Activated CD8-positive, alpha-beta memory T cell treated with anti-CD3 and anti-CD28 coated beads for 48 hours (primary cell): ENCODE measurements around the gene ACAT2.
A peak's percentile ranks its signal among the peaks of the same experiment; 100 is the strongest.
"Not testable (repeated sequence)": the region's sequence is repeated elsewhere in the genome, so short reads cannot be mapped to it uniquely, and the experiment has no call there.

Experiments used
- DNase-seq, 3 experiments: peaks; one replicate each; pipeline ENCODE4 v3.0.0-alpha.2; 2020; ENCODE audit warnings: low read depth in 2 of 3, low spot score in 2 of 3

The ACAT2 gene

GRCh38 chr6:159761873-159762680 lies at the start of gene ACAT2:
ACAT2 (plus strand) TSS chr6:159762045; CDS start chr6:159762088, 43 bp downstream.
- DNase-seq = peak; percentile 59 to 86 (median 78)

DNA sequence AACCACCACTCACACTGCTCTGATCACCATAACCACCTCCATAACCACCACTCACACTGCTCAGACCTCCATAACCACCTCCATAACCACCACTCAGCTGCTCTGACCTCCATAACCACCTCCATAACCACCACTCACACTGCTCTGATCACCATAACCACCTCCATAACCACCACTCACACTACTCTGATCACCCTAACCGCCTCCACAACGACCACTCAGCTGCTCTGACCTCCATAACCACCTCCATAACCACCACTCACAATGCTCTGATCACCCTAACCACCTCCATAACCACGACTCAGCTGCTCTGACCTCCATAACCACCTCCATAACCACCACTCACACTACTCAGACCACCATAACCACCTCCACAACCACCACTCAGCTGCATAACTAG lies 49.5 kb upstream of the ACAT2 start:
- not testable (repeated sequence) for DNase-seq

GRCh38 chr6:159713984-159714383 lies 47.9 kb upstream of the ACAT2 start:
- no peak for DNase-seq

DNA sequence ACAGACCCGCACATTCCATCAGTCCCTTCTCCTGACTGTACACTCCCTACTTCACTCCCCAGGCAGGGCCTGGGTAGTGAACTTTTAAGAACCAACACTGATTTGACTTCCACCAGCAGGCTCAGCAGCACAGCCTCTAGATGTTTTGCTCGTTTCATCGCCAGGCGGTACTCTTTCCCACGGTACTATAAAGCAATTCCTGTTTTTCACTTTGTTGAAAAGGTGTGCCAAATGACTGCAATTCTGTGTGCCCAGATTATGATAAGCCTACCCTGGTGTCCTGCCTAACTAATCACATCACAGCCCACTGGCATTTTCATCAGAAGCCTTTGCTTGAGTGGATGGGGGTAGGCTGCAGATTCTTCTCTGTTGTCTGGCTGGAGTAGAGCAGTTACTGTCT lies 47.4 kb upstream of the ACAT2 start:
- no peak for DNase-seq

DNA sequence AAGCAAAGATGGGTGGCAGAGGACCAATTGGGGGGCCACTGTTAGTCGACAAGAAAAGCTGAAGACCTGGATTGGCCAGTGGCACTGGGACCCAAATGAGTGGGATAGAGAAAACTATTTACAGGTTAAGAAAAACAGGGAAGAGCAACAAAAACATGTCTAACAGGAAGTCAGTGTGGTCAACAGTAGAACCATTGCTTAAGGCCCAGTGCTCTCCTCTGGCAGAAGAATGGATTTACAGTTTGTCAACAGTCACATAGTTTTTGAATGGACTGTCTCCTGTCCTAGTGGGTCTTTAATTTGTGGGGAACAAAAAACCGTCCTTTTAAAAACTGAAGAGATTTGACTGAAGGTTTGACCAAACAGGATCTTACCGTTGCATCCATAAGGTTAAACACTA lies 46.7 kb upstream of the ACAT2 start:
- DNase-seq = no peak

GRCh38 chr6:159715605-159716004 lies 46.2 kb upstream of the ACAT2 start:
- DNase-seq = no peak

DNA sequence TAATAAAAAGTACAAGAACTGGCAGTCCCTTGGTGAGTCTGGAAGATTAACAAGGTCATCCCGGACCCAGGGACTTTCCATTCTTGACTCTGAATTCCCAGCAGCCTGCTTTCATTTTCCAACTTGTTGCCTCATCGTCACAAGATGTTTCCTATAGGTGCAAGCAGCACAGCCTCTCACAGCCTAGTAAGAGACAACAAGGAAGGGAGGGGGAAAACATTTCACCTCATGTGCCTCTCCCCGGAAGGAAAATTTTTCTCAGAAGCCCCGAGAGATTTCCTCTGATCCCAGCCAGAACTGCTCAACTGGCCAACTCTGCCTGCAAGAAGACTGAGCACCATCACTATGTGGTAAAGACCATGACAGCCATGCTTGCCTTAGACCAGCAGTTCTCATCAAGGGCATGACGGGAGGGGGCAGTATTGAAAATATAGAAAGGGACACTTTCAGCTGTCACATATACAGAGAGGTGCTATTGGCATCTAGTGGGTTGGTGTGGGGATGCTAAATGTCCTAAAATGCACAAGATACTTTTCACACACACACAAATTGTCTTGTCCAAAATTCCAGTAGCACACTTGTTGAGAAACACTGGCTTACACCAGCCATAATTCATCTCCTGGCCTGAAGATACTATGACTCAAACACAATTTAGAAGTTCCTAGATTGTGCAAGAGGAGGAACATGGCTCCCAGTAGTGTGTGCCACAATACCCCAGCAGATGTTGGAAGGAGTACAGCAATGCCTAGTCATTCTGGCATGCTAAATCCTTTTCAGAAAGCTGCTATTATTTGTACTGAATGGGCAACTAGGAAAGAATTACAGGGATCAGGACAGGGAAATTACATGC lies 45.4 kb upstream of the ACAT2 start:
- DNase-seq = no peak

- no peak for DNase-seq
Measured at GRCh38 chr6:159718634-159719033, 43.2 kb upstream of the ACAT2 start.

GRCh38 chr6:159719287-159719686 lies 42.6 kb upstream of the ACAT2 start:
- DNase-seq = no peak

DNA sequence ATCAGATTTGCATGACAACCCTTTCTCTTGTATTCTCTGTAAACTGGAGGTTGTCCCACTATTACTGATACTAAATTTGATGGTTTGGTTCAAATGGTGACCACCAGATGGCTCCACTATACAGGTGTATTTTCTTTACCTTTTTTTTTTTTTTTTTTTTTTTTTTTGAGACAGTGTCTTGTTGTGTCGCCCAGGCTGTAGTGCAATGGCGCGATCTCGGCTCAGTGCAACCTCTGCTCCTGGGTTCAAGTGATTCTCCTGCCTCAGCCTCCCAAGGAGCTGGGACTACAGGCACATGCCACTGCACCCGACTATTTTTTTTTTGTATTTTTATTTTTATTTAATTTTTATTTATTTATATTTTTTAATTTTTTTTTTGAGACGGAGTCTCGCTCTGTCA lies 41.1 kb upstream of the ACAT2 start:
- DNase-seq = no peak

GRCh38 chr6:159721981-159722380 lies 39.9 kb upstream of the ACAT2 start:
- DNase-seq = not testable (repeated sequence)

DNA sequence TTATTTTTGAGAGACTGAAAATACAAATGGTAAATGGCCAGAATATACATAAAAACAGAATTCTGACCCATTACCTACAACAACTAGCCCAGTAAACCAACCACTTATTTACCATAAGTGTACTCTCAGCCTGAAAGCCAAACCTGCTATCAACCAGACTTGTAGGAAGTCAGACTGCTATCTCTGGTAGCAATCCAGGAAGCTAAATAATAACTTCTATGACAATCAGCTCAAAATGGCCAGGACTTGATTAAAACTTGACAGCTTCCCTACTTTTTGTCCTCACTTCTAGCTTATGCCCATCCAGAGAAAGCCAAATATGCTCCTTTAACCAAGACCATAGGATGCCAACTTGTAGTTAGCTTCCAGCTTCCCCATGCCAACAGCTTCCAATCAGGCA lies 39.2 kb upstream of the ACAT2 start:
- no peak for DNase-seq

DNA sequence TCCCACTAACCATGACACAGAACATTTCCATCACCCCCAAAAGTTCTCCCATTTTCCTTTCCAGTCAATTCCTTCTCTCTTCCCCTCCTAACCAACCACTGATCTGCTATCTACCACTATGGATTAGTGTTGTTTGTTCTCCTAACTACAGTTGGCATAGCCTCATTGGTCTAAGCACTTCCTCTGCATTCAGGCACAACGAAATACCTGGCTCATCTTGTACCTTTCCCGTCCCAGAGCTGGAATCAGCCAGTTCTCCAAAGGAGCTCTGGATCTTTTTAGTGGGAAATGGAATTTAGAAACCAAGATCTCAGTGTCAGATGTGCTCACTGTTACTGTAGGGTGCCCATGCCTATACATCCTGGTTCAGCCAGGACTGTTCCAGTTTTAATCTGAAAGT lies 38.6 kb upstream of the ACAT2 start:
- no peak for DNase-seq

DNA sequence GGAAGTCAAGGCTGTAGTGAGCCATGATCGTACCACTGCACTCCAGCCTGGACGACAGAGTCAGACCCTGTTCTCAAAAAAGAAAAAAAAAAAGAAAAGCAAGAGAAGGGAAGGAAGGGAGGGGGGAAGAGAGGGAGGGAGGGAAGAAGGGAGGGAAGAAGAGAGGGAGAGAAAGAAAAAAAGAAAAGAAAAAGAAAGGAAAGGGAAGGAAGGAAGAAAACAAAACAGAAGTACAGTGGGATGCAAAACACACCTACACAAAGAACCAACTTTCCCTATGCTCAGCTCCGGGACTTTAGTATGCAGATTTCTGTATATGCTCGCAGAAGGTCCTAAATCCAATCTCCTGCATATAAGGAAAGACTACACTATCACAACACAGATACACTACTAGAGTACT lies 37.1 kb upstream of the ACAT2 start:
- no peak for DNase-seq

DNA sequence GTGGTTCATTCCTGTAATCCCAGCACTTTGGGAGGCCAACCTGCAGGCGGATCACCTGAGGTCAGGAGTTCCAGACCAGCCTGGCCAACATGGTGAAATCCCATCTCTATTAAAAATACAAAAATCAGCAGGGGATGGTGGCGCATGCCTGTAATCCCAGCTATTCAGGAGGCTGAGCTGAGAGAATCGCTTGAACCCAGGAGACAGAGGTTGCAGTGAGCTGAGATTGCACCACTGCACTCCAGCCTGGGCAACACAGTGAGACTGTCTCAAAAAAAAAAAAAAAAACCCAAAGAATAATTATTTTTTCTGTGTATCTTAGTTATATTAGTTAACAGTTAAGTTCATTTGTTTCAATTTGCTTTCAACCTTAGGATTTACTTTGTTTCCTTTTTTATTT lies 36.6 kb upstream of the ACAT2 start:
- not testable (repeated sequence) for DNase-seq

DNA sequence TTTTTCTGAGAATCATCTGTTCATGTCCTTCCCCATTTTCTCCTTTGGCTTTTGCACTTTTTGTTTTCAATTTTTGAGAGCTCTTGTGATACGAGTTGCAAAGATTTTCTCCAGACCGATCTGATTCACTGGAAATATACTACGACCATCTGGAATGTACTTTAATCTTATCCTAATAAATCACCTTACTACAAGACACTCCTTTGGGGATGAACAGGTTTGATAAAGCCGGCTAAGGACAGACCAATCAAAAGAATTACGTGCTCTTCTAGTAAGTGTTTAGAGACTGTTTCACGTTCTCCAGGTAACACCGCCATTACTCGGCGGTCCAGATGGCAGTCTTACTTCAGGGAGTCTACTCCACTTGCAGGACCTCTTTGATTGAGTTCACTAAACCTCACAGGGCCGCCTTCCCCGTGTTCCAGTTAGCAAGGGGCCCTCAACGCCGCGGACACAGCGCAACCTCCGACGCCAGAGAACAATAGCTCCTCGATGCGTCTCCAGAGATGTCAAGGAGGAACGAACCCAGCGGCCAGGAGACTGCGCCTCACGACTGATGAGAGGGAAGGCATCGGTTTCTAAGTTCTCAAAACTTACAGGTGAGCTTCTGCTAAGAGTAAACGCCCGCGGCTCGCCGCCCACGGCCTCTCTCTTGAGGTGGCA lies 35.5 kb upstream of the ACAT2 start:
- DNase-seq = no peak

DNA sequence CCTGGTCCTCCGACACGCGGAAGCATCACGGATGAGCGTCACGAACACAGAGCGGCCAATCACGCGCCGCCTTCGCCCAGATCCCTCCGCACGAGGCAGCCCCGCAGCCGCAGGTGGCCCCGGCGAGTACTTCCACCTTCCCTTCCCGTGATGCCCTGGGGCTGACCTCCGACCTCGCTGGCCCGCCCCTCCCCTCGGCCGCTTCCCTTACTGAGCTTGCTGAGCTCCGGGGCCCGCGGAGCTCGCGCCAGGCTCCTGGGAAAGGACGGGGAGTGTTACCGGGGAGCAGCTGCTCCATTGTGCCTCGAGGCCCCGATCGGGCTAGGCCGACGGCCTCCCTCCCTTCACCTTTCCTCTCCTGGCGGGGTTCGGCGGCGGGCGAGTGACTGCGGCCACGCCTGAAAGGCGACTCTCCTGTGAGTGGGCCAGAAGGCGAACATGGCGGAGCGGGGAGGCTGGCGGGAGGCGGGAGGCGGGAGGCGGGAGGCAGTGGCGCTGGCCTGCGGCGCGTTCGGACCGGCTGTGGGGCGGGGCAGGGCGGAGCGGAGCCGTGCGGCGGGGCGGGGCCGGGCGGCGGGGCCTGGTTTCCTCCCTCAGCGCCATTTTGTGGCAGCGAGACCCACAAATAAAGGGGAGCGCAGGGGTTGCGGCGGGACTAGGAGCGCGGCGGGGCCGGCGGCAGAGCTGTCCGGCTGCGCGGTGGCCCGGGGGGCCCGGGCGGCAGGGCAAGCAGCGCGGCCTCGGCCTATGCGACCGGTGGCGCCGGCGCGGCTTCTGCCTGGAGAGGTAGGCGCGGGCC lies 34.7 kb upstream of the ACAT2 start, which contains the start of gene WTAP:
Gene WTAP (plus strand): TSS at position 589 of the 799 bp plus-strand sequence. CDS start 8,760 bp downstream, outside the sequence.
- DNase-seq = peak; percentile 82 to 91 (median 86)

GRCh38 chr6:159727717-159728445 lies 34.0 kb upstream of the ACAT2 start:
- DNase-seq = no peak

DNA sequence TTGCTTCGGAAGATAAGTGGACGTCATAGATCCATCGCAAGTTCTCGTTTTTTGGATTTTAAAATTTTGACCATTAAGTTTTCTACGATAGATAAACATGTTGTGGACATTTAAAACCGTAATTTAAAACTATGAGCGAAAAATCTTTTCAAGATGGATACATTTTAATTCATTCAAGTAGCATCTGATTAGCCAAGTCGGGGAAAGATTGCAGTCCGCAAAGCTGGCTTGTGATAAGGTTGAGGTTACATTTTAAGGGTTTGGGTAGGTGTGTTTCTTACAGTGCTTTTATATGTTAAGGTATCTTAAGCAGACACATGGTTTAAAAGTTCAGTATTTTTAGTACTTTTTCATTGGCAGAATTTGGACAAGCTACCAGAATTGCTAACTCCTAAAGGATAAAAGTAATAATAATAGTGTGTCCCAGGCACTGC lies 33.3 kb upstream of the ACAT2 start:
- no peak for DNase-seq
